IPS-NIHi11 (cell line): Measurements from ENCODE around the gene IRAK4.
"Not testable (repeated sequence)": the region's sequence is repeated elsewhere in the genome, so short reads cannot be mapped to it uniquely, and the experiment has no call there.

Experiments used
- DNase-seq: peaks from one replicate; pipeline ENCODE4 v3.0.0; 2012; ENCODE audit warnings: mixed read lengths, low spot score

Gene IRAK4

GRCh38 chr12:43758728-43759563, at the start of gene IRAK4, which contains the start of gene PUS7L:
IRAK4 (plus strand) TSS chr12:43758951; CDS start chr12:43768112, 9,161 bp downstream.
PUS7L (minus strand) TSS chr12:43758790; CDS start chr12:43755245, 3,545 bp downstream.
- DNase-seq: peak; percentile 97

- DNase-seq: no peak
Measured at GRCh38 chr12:43711348-43711747, 47.4 kb upstream of the IRAK4 start.

GRCh38 chr12:43722621-43723020, 36.1 kb upstream of the IRAK4 start:
- DNase-seq: no peak

GRCh38 chr12:43723134-43723533, 35.6 kb upstream of the IRAK4 start:
- DNase-seq: no peak

- DNase-seq: no peak
Measured at GRCh38 chr12:43728117-43728516, 30.6 kb upstream of the IRAK4 start.

- DNase-seq: no peak
Measured at GRCh38 chr12:43728698-43729097, 30.1 kb upstream of the IRAK4 start.

GRCh38 chr12:43730283-43730682, 28.5 kb upstream of the IRAK4 start:
- DNase-seq: no peak

GRCh38 chr12:43733687-43734086, 25.1 kb upstream of the IRAK4 start:
- no peak for DNase-seq

GRCh38 chr12:43736927-43737440, 21.8 kb upstream of the IRAK4 start:
- DNase-seq: no peak

- no peak for DNase-seq
Measured at GRCh38 chr12:43737646-43738045, 21.1 kb upstream of the IRAK4 start.

GRCh38 chr12:43740511-43741100, 18.1 kb upstream of the IRAK4 start:
- no peak for DNase-seq

GRCh38 chr12:43742106-43742505, 16.6 kb upstream of the IRAK4 start:
- DNase-seq: no peak

- no peak for DNase-seq
Measured at GRCh38 chr12:43744826-43745225, 13.9 kb upstream of the IRAK4 start.

- no peak for DNase-seq
Measured at GRCh38 chr12:43749016-43749415, 9.7 kb upstream of the IRAK4 start.

- DNase-seq: no peak
Measured at GRCh38 chr12:43750814-43751213, 7.9 kb upstream of the IRAK4 start.

GRCh38 chr12:43751360-43751759, 7.4 kb upstream of the IRAK4 start:
- DNase-seq: not testable (repeated sequence)

- no peak for DNase-seq
Measured at GRCh38 chr12:43754015-43754414, 4.7 kb upstream of the IRAK4 start.

- peak; percentile 47 for DNase-seq
Measured at GRCh38 chr12:43758247-43758727, 464 bp upstream of the IRAK4 start.

- no peak for DNase-seq
Measured at GRCh38 chr12:43760396-43760795, 1.6 kb downstream of the IRAK4 start.

- DNase-seq: no peak
Measured at GRCh38 chr12:43761500-43761899, 2.7 kb downstream of the IRAK4 start.

- peak; percentile 35 for DNase-seq
Measured at GRCh38 chr12:43762596-43762995, 3.8 kb downstream of the IRAK4 start.

- DNase-seq: no peak
Measured at GRCh38 chr12:43763769-43764168, 5.0 kb downstream of the IRAK4 start.

GRCh38 chr12:43764528-43764927, 5.8 kb downstream of the IRAK4 start:
- no peak for DNase-seq
